ENCODE data around the gene GCSAM. TPM values are rescaled to one million over a fixed set of nuclear protein-coding genes. Genes with fewer than 3 reads are reported as not detected.
A peak's percentile ranks its signal among the peaks of the same experiment; 100 is the strongest.

GCSAM gene
- total and polyA plus RNA-seq, 2 donors (not counting 3 experiments of a cell fraction or from before 2014, with no cell fraction given) = not detected

DNA sequence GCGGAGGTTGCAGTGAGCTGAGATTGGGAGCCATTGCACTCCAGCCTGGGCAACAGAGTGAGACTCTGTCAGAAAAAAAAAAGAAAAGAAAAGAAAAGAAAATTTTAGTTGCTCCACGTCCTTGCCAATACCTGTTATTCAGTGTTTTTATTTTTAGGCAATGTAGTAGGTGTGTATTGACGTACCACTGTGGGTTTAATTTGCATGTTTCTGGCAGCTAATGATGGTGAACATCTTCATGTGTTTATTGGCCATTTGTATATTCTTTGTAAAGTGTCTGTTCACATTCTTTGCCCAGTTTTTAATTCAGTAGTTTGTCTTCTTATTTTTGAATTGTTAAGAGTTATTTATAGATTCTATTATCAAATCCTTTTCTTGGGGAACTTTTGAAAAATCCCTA lies 38.1 kb upstream of the GCSAM start:
- Histone ChIP-seq H3K4me1 (ENCODE audit: control insufficient read depth, extremely low read depth, insufficient read depth, low read length) (no peaks in the 10 kb centered on the region), H3K9me1 (replicated peaks; ENCODE audit: control insufficient read depth, extremely low read depth, insufficient read depth, low read length) (no peaks in the 10 kb centered on the region), H3K27me3 (ENCODE audit: control insufficient read depth in 2 of 2, insufficient read depth in 2 of 2, low read length in 2 of 2) (no peaks in the 10 kb centered on the region), H3K4me2 (ENCODE audit: insufficient read depth, low read length) (no peak overlapping the region), H3K27ac (ENCODE audit: insufficient read depth, low read depth, low read length) (no peak overlapping the region), H3K36me3 (ENCODE audit: control insufficient read depth in 2 of 2, extremely low read depth in 1 of 2, insufficient read depth in 2 of 2, low read length in 2 of 2) (no peaks in the 10 kb centered on the region), H2AFZ (ENCODE audit: low read depth, low read length) (no peak overlapping the region), H3K4me3 (replicated peaks in 1 of 3; ENCODE audit: insufficient read depth in 1 of 3, low read depth in 1 of 3, low read length in 3 of 3) (no peak overlapping the region), H3K79me2 (ENCODE audit: control insufficient read depth, insufficient read depth, low read length) (no peaks in the 10 kb centered on the region), H3K9me3 (replicated peaks; ENCODE audit: control insufficient read depth, insufficient read depth, low read length) (no peaks in the 10 kb centered on the region), H4K20me1 (replicated peaks; ENCODE audit: control insufficient read depth, extremely low read depth, insufficient read depth, low read length) (no peaks in the 10 kb centered on the region), H3K9ac (replicated peaks; ENCODE audit: extremely low read depth, insufficient read depth, low read length) (no peak overlapping the region)
- intact Hi-C loops (cut with micrococcal nuclease) = no loop called here
- DNase-seq (ENCODE audit: low read depth, low spot score) = no peak
- dilution Hi-C loops (cut with MboI; ENCODE audit: extremely low pct_ligation_motif_present, low sequenced_read_pairs) = no loop called here
- POLR2A ChIA-PET = no interaction called here
- FAIRE-seq = no peak
- TF ChIP-seq MYC (IDR thresholded peaks at IDR 0.05; ENCODE audit: low read depth, low read length) = no peak
- no TSS peak for BruUV-seq (replicated peaks)
- CTCF ChIA-PET = no interaction called here

DNA sequence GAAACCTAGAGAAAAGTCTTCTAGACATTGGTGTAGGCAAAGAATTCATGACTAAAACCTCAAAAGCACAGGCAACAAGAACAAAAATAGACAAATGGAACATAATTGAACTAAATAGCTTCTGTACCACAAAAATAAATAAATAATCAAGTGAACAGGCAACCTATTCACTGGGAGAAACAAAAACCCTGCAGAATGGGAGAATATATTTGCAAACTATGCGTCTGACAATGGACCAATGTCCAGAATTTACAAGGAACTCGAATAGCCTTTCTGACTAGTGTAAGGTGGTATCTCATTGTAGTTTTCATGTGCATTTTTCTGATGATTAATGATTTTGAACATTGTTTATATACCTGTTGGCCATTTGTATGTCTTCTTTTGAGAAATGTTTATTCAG lies 37.0 kb upstream of the GCSAM start:
- intact Hi-C loops (cut with micrococcal nuclease) (no loop called here), dilution Hi-C loops (cut with MboI; ENCODE audit: extremely low pct_ligation_motif_present, low sequenced_read_pairs) (no loop called here)
- no peak overlapping the region for H3K4me3 ChIP-seq (replicated peaks in 1 of 3; ENCODE audit: insufficient read depth in 1 of 3, low read depth in 1 of 3, low read length in 3 of 3)
- H3K4me2 ChIP-seq (ENCODE audit: insufficient read depth, low read length) = no peak overlapping the region
- H3K9me3 ChIP-seq (replicated peaks; ENCODE audit: control insufficient read depth, insufficient read depth, low read length) = no peaks in the 10 kb centered on the region
- H3K27ac ChIP-seq (ENCODE audit: insufficient read depth, low read depth, low read length) = no peak overlapping the region
- H3K4me1 ChIP-seq (ENCODE audit: control insufficient read depth, extremely low read depth, insufficient read depth, low read length) = no peaks in the 10 kb centered on the region
- H2AFZ ChIP-seq (ENCODE audit: low read depth, low read length) = no peak overlapping the region
- H3K79me2 ChIP-seq (ENCODE audit: control insufficient read depth, insufficient read depth, low read length) = no peaks in the 10 kb centered on the region
- no peaks in the 10 kb centered on the region for H4K20me1 ChIP-seq (replicated peaks; ENCODE audit: control insufficient read depth, extremely low read depth, insufficient read depth, low read length)
- H3K27me3 ChIP-seq (ENCODE audit: control insufficient read depth in 2 of 2, insufficient read depth in 2 of 2, low read length in 2 of 2) = no peaks in the 10 kb centered on the region
- H3K36me3 ChIP-seq (ENCODE audit: control insufficient read depth in 2 of 2, extremely low read depth in 1 of 2, insufficient read depth in 2 of 2, low read length in 2 of 2) = no peaks in the 10 kb centered on the region
- H3K9me1 ChIP-seq (replicated peaks; ENCODE audit: control insufficient read depth, extremely low read depth, insufficient read depth, low read length) = no peaks in the 10 kb centered on the region
- DNase-seq (ENCODE audit: low read depth, low spot score) (no peak), FAIRE-seq (peak; percentile 38)
- ChIA-PET POLR2A (no interaction called here), CTCF (no interaction called here)
- no TSS peak for BruUV-seq (replicated peaks)
- TF ChIP-seq, protein P1, sequence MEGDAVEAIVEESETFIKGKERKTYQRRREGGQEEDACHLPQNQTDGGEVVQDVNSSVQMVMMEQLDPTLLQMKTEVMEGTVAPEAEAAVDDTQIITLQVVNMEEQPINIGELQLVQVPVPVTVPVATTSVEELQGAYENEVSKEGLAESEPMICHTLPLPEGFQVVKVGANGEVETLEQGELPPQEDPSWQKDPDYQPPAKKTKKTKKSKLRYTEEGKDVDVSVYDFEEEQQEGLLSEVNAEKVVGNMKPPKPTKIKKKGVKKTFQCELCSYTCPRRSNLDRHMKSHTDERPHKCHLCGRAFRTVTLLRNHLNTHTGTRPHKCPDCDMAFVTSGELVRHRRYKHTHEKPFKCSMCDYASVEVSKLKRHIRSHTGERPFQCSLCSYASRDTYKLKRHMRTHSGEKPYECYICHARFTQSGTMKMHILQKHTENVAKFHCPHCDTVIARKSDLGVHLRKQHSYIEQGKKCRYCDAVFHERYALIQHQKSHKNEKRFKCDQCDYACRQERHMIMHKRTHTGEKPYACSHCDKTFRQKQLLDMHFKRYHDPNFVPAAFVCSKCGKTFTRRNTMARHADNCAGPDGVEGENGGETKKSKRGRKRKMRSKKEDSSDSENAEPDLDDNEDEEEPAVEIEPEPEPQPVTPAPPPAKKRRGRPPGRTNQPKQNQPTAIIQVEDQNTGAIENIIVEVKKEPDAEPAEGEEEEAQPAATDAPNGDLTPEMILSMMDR (IDR thresholded peaks at IDR 0.05; ENCODE audit: extremely low read depth in 1 of 2, insufficient read depth in 1 of 2, low read depth in 1 of 2, low read length in 2 of 2) = no peak
- TF ChIP-seq MYC (IDR thresholded peaks at IDR 0.05; ENCODE audit: low read depth, low read length) (no peak), EZH2 (IDR thresholded peaks at IDR 0.05; ENCODE audit: borderline replicate concordance, low read depth, low read length, severe bottlenecking) (no peak), POLR2AphosphoS5 (IDR thresholded peaks at IDR 0.05; ENCODE audit: insufficient read depth, low read depth, low read length) (no peak), GATA2 (IDR thresholded peaks at IDR 0.05; ENCODE audit: insufficient read depth, insufficient read length, low read depth, low read length) (no peak), JUN (IDR thresholded peaks at IDR 0.05; ENCODE audit: borderline replicate concordance, insufficient read depth, insufficient read length, low read depth) (no peak), FOS (IDR thresholded peaks at IDR 0.05; ENCODE audit: borderline replicate concordance, insufficient read depth, low read length) (no peak)
- H3K9ac ChIP-seq (replicated peaks; ENCODE audit: extremely low read depth, insufficient read depth, low read length) = no peak overlapping the region

All from endothelial cell of umbilical vein (primary cell).